Left ventricle myocardium inferior (tissue), 1 donor: ENCODE results near the gene VIT. TPM values are rescaled to one million over a fixed set of nuclear protein-coding genes. Genes with fewer than 3 reads are reported as not detected.

Source experiments
- DNase-seq: peaks from one replicate; pipeline ENCODE4 v3.0.0-alpha.2; 2020
- H3K27ac ChIP-seq: fragments of 200-600 bp; replicated peaks from 2 replicates; pipeline ENCODE4 v1.8.0; 2021
- H3K27me3 ChIP-seq: fragments of 200-600 bp; 2 replicates; pipeline ENCODE4 v1.8.0; 2021; ENCODE audit warnings: low read depth
- H3K36me3 ChIP-seq: fragments of 200-600 bp; 2 replicates; pipeline ENCODE4 v1.8.0; 2021
- H3K4me1 ChIP-seq: fragments of 200-600 bp; 2 replicates; pipeline ENCODE4 v1.8.0; 2021
- H3K4me3 ChIP-seq: fragments of 200-600 bp; 2 replicates; pipeline ENCODE4 v1.8.0; 2021; ENCODE audit warnings: mild to moderate bottlenecking, moderate library complexity
- H3K9me3 ChIP-seq: fragments of 200-600 bp; replicated peaks from 2 replicates; pipeline ENCODE4 v1.8.0; 2021
- intact Hi-C: fragments of 100-400 bp; cut with micrococcal nuclease; formaldehyde crosslinking; loops from one replicate; pipeline ENCODE4 v1.11.0; 2022
- total RNA-seq: library from RNA; stranded (reverse); fragmentation: NEBNext Ultra II Directional; extraction: Animal tissue kit (Norgen Biotek cat#: 25700); gene quantifications from one replicate; pipeline ENCODE4 v1.2.1, GENCODE V29; 2021
- TF ChIP-seq, protein P1 (sequence below): fragments of 200-600 bp; IDR thresholded peaks from 2 replicates; pipeline ENCODE4 v1.8.0; 2021; ENCODE audit warnings: antibody characterized with exemption, mild to moderate bottlenecking, borderline replicate concordance
- donor health status: DM: no; HTN: yes; CAD: no; lungs with severe emphysema.

The VIT gene
- total RNA-seq, 1 donor from 2014 or later: 8.5 TPM

GRCh38 chr2:36692121-36692520 is 4.4 kb upstream of the VIT start:
- DNase-seq: no peak
- intact Hi-C loops: no loop called here
- no peak overlapping the region for H3K27ac ChIP-seq
- no peaks in the 10 kb centered on the region for H3K4me1 ChIP-seq
- no peaks in the 10 kb centered on the region for H3K27me3 ChIP-seq
- no peak overlapping the region for H3K4me3 ChIP-seq
- no peaks in the 10 kb centered on the region for H3K9me3 ChIP-seq
- no peaks in the 10 kb centered on the region for H3K36me3 ChIP-seq
- TF ChIP-seq, protein P1, sequence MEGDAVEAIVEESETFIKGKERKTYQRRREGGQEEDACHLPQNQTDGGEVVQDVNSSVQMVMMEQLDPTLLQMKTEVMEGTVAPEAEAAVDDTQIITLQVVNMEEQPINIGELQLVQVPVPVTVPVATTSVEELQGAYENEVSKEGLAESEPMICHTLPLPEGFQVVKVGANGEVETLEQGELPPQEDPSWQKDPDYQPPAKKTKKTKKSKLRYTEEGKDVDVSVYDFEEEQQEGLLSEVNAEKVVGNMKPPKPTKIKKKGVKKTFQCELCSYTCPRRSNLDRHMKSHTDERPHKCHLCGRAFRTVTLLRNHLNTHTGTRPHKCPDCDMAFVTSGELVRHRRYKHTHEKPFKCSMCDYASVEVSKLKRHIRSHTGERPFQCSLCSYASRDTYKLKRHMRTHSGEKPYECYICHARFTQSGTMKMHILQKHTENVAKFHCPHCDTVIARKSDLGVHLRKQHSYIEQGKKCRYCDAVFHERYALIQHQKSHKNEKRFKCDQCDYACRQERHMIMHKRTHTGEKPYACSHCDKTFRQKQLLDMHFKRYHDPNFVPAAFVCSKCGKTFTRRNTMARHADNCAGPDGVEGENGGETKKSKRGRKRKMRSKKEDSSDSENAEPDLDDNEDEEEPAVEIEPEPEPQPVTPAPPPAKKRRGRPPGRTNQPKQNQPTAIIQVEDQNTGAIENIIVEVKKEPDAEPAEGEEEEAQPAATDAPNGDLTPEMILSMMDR: no peak

DNA sequence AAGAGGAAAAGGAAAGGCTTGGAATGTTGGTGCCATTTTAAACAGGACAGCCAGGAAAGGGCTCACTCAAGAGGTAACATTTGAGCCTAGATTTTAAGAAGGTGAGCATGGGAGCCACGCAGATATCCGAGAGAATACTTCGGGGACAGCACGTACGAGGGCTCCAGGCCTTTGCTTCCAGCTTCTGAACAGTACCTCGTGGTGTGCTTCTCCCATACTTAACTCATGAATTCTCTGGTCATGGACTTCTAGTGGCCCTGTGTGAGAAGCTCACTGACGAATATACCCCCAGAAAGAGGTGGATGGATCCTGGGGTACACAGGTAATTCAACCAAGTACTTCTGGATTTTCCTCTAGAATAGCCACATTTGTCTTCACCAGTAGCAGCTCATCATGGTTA is 2.7 kb upstream of the VIT start:
- Histone ChIP-seq H3K4me3 (no peak overlapping the region), H3K36me3 (no peaks in the 10 kb centered on the region), H3K27me3 (no peaks in the 10 kb centered on the region), H3K9me3 (no peaks in the 10 kb centered on the region), H3K4me1 (no peaks in the 10 kb centered on the region), H3K27ac (no peak overlapping the region)
- DNase-seq: no peak
- TF ChIP-seq, protein P1: no peak
- intact Hi-C loops: no loop called here

DNA sequence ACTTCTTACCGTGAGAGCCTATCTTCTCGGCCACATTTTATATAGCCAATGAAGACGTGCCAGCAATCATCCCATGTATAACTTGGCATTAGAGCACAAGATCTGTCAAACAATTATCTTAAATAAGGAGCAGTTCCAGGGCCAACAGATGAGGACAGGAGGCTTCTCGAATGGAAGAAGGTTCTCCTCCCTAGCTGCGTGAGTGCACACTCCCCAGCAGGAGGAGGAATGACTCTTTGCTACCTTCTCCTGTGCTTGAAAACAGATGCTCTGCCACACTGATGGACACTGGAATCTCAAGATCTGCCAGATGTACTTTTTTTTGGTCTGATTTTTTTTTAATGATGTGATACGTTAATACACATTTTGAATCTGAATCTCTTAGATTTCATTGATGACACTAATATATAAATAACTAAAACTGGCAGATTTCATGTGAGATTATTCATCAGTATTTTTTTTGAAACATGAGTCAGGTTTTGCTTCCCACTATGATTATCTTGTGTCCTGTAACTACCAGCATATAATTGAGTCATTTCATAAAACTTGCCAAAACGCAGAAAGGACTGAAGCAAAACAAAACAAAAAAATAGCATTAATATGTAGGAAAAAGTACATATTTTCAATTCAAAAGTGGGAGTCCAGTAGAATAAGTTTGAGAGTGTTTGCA is 626 bp upstream of the VIT start:
- Histone ChIP-seq H3K27ac (peak overlapping the region; percentile 64), H3K4me3 (peak overlapping the region; percentile 56), H3K4me1 (no peaks in the 10 kb centered on the region), H3K27me3 (peaks cover 8% of the 10 kb centered on the region), H3K36me3 (no peaks in the 10 kb centered on the region), H3K9me3 (no peaks in the 10 kb centered on the region)
- DNase-seq: no peak
- TF ChIP-seq, protein P1: peak; percentile 45
- intact Hi-C loops: no loop called here

- intact Hi-C loops: no loop called here
- DNase-seq: no peak
- Histone ChIP-seq H3K27ac (peak overlapping the region; percentile 64), H3K4me3 (peak overlapping the region; percentile 56), H3K36me3 (no peaks in the 10 kb centered on the region), H3K27me3 (peaks cover 10% of the 10 kb centered on the region), H3K9me3 (no peaks in the 10 kb centered on the region), H3K4me1 (no peaks in the 10 kb centered on the region)
- TF ChIP-seq, protein P1: no peak
Measured at GRCh38 chr2:36697424-36698066, 1.0 kb downstream of the VIT start.

DNA sequence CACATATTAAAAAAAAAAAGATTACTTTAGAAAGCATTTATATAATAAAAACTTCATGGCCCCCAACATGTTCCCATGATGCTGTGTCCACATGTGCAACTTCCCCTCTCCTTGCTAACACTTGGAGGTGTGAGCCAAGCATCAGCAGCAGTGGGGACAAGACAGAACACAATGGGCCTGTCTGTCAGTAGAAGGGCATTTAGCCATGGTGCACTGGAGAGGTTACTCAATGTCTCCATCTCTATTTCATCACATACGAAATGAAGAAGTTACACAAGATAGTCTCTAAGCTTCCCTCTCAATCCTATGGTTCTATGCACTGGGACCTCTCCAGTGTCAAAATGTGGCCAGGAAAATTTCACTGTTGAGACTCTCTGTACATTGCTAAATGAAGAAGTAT is 2.5 kb downstream of the VIT start:
- Histone ChIP-seq H3K36me3 (no peaks in the 10 kb centered on the region), H3K4me1 (no peaks in the 10 kb centered on the region), H3K27me3 (peaks cover 10% of the 10 kb centered on the region), H3K9me3 (no peaks in the 10 kb centered on the region), H3K4me3 (peak overlapping the region; percentile 56), H3K27ac (peak overlapping the region; percentile 64)
- intact Hi-C loops: no loop called here
- DNase-seq: no peak
- TF ChIP-seq, protein P1: no peak
